Right renal pelvis (tissue), 4 donors: ENCODE results near the gene CHN2. TPM values are rescaled to one million over a fixed set of nuclear protein-coding genes. Genes with fewer than 3 reads are reported as not detected.

Source experiments
- DNase-seq, 4 donors: peaks; one replicate each; pipeline ENCODE4 v3.0.0-alpha.2; 2013; ENCODE audit warnings: low read depth in 4 of 4, low spot score in 3 of 4, missing footprints in 1 of 4
- polyA plus RNA-seq, 4 donors: library from polyadenylated mRNA; unstranded; fragments of 120-200 nt; gene quantifications; one replicate each; pipeline ENCODE4 v1.2.1, GENCODE V29; 2013; ENCODE audit not compliant: insufficient read length in 4 of 4

The CHN2 gene
- polyA plus RNA-seq, 4 donors, result 10.5 to 23.1 (median 17.6) TPM

DNA sequence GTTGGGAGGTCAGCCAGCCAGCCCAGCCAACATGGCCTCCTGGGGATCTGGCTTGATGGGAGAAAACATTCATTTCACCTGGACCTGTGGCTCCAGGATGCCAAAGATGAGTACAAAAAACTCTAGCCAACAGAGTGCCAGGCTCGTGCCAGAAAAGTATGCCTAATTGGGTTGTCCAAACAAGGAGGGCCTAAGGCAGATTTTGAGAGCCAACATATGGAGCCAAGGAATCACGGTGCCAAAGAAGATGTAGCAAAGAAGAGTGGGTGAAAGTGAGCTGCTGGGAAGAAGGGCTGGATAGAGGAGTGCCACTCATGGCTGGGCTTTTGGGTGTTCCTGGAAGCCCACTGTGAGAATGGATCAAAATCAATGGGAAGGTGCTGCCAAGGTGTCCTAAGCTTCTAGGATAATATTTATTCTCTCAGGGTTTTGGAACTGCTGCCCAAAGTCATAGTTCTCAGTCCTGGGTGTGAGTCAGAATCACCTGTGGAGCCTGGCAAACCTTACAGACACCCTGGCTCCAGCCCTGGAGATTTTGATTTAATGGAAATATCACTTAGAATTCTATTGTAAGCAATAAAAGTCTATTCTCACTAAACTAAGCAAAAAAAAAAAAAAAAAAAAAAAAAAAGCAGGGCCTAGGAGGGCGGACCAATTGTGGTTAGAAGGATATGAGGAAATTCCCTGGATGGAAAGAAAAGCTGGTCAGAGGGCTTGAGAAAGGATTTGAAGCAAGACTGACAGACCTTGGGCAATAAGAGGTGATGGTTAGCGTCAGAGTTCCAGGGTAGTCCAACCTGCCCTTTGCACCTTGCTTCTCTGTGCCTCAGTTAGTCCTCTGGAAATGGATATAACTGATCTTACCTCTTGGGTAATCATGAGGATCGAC is 186.9 kb downstream of the CHN2 start:
- DNase-seq, result no peak

DNA sequence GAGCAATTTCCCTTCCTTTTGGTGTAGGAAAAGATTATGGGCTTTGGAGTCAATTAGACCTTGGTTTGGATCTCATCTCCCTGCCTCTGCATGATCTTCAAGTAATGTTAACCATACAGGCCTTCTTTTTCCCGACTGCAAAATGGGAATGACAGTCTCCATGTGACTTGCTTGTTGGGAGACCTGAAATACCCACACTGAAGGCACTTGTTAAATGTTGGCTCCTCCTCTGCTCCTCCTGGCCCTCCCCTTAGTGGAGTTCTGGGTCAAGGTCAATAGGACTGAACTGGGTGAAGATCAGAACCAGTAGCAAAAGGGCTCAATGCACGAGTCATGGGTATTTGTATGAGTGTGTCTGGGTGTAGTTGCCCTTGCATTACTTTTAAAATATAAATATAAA is 189.7 kb downstream of the CHN2 start:
- DNase-seq, result no peak

DNA sequence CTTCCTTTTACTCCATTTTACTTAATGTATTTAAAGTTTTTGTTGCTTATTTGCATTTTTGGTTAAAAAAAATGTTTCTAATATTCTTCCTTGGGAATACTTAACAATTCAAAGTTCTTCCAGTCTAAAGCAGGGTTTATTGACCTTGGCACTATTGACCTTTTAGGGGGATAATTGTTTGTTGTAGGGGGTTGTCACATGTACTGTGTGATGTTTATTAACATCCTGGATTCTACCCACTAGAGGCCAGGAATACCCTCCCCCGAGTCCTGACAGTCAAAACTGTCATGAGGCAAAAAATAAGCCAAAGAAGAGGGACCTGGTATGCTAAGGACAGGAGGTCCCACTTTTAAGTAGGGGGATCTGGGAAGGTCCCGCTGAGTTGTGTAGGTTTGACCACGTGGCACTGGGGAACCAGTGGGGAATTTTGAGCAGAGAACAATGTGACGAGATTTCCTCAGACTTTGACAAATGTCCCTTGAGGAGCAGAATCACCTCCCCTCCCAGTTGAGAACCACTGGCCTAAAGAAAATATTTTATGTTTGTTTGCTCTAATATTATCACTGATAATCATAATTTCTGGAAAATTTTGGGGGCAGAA is 190.7 kb downstream of the CHN2 start:
- no peak for DNase-seq

DNA sequence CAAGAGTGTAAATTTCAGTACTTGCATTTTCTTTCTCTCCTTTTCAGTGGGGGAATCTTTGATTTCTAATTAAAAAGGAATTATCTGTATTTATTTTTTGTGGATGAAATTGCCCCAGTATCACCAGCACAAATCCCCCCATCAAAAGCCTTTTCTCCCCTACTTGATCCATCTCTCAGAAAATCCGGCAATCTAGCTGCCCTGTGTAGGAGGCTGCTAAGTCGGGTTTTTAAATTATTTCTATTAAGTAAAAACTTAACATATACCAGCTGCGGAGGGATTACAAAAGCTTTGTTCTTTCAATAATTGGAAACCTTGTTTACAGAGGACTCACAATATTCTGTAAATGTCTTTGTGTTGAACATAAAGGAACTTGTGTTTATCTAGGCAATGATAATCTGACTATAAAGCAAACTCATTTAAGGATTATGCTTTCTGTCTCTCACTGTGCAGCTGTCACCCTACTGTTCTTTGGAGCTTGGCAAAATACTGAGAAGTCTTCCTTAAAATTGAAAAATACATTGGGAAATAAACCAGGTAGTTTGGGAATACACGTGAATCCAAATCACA is 191.7 kb downstream of the CHN2 start:
- DNase-seq, result no peak

DNA sequence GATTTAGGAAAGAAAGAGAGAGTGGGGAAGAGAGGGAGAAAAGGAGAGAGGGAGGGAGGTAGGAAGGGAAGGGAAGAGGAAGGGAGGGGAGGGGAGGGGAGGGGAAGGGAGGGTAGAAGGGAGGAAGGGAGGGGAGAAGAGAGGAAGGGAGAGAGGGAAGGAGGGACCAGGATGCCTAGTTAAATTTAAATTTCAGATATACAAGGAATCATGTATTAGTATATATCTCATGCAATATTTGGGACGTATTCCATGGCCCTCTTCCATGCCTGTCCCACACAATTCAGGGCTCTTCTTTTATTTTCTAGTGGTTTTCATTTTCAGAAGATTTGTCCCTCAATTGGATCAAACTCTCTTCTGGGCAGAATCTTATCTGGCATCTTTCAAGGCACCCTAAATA is 196.7 kb downstream of the CHN2 start:
- no peak for DNase-seq

DNA sequence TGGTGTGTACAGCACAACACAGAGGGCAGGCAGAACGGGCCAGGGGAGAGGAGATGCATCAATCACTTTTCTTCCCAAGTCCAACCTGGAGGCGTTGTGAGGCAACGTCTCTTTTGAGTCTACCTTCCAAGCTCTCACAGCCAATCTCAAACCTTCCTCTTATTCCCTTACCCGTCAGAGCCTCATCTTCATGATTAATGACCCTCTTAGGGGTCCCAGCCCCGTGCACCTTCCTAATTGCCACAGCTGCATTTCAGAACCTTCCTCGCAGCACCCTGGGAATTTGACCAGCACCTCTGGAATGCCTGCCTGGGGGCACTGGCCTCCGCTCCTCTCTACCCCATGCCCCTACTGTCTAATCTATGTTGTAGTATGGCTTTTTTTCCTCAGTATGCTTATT is 199.7 kb downstream of the CHN2 start:
- no peak for DNase-seq

DNA sequence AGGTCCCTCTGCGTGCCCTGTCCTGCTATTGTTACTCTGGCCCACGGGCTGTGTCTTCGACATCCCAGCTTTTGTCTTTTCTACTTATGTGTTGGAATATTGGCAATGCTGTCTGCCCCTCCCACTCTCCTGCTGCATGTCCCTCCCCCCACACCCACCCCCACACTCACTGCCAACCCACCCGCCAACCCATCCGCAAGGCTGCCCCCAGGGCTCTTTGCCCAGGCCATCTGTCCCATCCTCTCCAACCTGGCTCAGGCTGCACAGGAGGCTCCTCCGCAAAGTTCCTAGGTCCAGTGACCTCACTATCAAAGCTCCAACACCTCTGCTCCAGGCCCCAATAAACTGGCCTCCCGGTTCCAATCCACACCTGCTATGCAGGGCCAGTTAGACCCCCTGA is 202.0 kb downstream of the CHN2 start:
- no peak for DNase-seq

DNA sequence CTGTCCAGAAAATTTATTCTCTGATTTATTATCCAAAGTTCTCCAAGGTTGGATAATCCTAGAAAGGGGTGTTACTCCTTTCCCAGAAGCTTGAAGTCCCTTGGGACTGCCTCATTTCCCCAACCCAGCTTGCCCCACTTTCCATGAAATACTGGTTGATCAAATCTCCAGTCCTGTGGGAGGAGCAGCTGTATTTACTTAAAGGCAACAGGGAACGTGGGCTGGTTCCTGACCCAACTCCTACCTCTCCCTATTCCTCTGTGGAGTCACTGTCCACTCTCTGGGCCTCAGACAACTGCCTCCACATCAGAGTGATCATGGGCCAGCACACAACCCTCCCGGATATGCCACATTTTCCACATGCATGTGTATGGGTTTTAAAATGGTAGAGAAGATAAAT is 202.8 kb downstream of the CHN2 start:
- no peak for DNase-seq

DNA sequence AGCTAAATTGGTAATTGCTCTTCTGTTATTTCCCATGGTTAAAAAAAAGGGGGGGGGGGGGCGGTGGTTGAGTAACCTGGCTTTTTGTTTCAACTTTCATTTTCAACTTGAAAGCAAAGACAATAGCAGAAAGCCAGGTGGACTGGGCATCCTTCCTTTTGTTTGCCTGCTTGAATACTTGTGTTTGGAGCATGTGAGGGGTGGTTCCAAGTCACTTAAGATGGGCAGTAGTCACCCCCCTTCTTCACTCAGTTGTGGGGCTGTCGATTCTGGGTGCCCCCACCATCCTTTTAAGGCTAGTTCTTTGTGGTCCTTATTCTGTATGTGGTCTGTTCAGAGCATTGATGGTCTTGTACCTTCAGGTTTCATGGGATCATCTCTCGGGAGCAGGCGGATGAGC is 203.4 kb downstream of the CHN2 start:
- no peak for DNase-seq

DNA sequence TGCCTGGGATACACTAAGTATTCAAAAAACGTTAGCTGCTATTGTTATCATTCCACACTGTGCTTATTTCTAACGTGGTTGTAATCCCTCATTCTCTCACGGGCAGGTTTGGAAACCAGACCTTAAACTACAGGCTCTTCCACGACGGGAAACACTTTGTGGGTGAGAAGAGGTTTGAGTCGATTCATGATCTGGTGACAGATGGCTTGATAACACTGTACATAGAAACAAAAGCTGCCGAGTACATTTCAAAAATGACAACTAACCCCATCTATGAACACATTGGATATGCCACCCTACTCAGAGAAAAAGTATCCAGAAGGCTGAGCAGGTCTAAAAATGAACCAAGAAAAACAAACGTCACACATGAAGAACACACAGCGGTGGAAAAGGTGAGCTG is 205.9 kb downstream of the CHN2 start:
- DNase-seq, result no peak

DNA sequence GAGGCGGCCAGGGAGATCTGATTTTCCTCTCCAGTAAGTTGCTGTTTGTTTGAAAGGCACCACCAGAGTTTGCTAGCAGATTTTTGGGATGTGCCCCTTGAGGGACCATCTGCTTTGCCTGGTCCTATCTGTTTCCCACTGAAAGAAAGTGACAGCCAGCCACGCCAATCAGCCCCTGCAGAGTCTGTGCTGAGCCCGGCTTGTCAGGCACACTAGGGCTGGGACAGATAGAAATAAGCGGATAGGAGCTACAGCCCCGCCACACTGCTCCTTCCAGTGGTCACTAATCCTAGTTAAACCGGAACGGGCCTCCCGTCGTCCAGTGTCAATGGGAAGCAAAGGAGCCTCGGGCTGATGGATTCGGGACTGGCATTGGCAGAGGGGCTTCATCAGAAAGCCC is 207.2 kb downstream of the CHN2 start:
- no peak for DNase-seq

DNA sequence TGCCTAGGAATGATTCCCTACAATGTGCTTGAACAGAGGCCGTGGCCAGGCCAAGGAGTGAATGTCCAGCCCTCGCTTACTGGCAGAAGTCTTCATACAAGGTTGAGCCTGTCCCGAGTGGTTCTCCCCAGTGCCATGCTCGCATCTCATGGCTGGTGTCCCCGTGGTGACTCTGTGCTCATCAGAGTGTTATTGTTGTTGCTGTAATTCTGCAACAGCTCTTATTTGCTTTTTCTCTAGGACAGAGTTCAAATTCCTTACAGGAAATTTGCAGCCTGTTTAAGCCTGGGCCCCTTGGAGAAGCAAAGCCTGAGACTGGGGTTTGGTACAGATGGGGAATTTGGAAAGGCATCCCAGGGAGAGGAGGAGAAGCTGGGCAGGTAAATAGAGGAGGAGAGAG is 211.3 kb downstream of the CHN2 start:
- DNase-seq, result no peak

DNA sequence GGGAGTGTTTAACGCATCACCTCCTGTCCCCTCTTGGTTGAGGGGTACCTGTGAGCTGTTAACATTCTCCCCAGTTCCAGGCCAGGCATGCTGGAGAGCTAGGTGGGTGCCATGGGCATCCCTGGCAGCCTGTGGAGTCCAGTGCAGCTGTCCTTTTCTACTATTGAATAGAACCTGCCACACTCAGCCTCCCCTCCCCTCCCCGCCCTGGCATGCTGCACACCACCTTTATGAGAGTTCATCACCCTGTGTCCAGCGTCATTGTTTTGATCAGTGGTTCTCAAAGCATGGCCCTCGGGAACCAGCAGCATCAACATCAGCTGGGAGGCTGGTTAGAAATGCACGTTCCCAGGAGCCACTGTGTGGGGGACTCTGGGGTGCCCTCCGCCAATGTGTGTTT is 211.8 kb downstream of the CHN2 start:
- no peak for DNase-seq

DNA sequence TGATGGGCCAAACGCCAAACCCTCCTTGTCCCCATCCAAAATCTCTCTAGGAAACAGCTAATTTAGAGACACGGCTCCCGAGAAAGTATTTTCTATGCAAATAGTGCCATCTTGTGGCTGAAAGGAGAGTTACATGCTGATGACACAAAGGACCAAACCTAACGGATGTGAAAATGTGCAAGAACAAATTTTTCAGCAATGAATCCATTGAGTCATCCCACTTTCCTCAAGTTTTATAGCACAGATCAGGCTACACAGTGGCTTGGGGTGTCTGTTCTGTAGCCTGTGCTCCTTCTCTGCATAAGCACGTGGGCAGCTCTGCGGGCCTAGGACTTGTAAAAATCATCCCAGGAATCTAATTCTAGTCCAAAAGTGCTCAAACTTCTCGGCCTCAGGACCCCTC is 214.3 kb downstream of the CHN2 start:
- peak; percentile 64 to 77 (median 72) for DNase-seq

DNA sequence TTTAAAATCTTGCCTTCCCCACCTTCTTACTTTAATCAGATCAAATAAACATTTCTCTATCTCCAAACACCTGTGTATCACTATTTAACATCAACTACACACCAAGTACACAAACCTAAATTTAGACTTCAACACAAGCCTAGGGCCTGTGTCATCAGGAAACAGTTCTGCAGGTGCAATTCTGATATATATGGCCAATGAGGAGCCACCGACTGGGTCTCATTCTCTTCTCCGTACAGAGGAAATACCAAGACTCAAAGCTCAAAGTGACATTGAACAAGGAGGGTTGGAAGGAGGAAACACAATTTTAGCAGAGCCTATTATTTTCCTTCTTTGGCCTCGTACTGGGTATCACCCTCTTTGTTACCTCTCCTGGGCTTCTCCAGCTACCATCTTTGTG is 216.4 kb downstream of the CHN2 start:
- DNase-seq, result no peak

DNA sequence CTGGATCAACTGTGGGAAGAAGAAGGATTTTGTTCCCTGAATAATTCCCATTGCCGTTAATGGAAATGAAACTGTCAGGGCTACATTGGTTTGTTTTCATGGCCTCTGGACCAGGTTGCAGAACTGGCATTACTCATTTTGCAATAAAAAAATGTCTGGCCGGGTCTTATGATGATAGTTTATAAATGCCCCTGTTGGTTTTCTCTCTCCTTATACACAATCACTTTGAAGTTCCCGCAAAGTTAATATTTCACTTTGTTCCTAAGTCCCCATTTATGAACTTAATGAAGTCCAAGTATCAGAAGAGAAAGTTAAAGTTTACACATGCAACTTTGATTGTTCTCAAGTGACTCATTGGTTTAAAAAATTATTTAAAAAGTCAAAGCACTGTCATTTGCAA is 218.3 kb downstream of the CHN2 start:
- DNase-seq, result peak in 1 of 4 donors; percentile 43

DNA sequence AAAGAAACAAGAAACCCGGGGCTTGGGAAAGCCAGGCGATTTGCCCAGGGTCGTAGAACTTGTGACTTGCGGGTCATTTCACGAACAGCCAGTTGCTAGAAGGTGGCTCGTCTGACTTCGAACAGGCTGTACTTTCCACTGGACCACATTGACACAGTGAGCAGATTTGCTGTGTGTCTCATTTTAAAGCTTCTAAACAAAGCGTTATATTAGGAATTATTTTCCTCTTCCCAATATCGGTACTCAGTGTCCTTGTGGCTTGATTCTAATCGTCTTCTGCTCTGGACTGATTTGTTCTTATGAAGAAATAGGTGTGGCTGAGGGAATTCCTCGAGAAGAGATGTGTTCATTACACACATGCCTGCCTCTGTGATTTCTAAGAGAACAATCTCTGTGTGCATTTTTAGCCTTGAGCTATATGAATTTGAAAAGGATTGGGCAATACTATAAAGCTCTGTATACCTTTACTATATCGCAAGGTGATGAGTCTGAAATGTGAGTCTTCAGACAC is 219.1 kb downstream of the CHN2 start:
- DNase-seq, result no peak

DNA sequence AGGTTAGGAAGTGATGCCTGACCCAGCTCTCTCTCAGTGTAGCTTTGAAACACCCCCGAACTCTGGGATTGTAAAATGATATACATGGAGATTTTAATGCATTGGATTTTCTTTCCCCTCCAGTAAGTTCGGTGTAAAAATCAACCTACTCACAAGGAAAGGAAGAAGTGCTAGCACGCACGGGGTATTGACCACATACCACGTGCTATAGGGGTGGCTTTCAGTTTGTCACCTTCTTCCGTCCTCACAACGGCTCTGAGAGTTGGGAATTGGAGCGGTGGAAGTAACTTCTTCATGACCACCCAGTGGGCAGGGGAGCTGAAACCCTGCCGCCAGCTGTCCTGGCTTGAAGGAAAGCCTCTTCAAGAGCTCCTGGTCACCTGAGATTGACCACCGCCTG is 219.6 kb downstream of the CHN2 start:
- DNase-seq, result no peak

DNA sequence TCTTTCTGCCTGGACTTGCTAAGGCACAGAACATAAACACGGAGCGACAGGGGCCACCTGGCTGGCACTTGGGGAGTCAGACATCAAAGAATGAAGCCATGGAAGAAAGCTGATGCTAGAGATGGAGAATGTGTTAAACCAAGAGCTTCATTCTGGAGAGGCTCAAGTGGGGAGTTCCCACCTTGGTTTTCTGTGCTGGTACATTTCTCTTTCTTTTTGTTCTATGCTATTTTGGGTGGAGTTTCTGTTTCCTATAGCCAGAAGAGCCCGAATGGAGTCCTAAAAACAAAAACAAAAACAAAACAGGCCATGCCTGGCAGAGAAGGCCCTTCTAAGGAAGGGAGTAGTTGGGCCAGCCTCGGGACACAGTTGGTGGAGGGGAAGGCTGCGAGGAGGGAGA is 220.6 kb downstream of the CHN2 start:
- DNase-seq, result no peak

DNA sequence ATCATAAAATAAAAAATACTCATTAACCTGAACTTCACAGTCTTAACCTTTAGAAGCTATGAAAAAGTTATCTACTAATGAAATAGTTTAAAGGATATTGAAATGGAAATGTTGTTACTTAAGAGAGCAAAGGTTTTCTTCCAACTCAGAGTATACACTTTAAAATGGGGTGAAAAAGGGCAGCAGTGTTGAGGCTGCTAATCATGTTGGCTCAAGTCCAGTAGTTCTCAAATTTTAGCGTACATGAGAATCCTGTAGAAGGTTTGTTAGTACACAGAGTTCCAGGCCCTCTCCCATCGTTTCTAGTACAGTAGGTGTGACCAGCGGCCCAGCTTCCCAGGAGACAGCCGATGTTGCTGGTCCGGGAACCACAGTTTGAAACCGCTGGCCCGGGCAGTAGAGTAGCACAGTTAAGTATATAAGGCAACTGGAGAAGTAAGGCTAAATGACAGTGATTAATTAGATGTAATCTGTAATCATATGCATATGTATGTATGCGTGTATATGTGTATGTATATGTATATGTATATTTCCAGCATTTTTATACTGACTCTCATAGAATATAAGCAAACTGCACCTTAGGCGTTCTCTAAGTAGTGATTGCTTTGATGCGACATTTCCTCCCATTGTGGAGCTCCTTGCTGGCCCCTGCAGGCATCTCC is 221.8 kb downstream of the CHN2 start:
- no peak for DNase-seq

DNA sequence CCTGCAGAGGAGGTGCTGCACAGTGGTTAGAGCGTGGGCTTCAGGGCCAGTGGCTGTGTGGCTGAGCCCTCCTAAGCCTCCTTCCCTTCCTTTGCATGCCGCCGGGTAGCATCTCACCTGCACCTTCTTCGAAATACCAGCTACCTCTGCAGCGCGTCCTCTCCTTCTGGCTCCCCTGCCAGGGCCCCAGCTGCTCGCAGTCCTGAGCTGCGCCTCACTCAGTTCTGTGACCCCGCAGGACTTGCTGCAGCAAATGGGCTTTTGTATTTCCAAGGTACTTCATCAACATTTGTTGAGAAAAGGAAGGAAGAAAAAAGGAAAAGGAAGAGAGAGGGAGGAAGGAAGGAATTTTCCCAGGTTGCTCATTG is 222.3 kb downstream of the CHN2 start:
- DNase-seq, result no peak
